Right hindlimb (tissue), 1 donor: Measurements from ENCODE around the gene UBE2G1.

Experiments
- DNase-seq: peaks from one replicate; pipeline ENCODE4 v3.0.0-alpha.2; 2018

Gene UBE2G1

GRCh38 chr17:4246674-4247073 is 119.8 kb downstream of the UBE2G1 start:
- no peak for DNase-seq

- DNase-seq, result no peak
These were observed 124.9 kb downstream of the UBE2G1 start for GRCh38 chr17:4241535-4241934.

- no peak for DNase-seq
These were observed 130.0 kb downstream of the UBE2G1 start for GRCh38 chr17:4236456-4236855.

- no peak for DNase-seq
These were observed 130.8 kb downstream of the UBE2G1 start for GRCh38 chr17:4235372-4236279.

GRCh38 chr17:4234401-4234800 is 132.1 kb downstream of the UBE2G1 start:
- DNase-seq, result no peak

GRCh38 chr17:4233668-4234258 is 132.7 kb downstream of the UBE2G1 start:
- peak; percentile 29 for DNase-seq

GRCh38 chr17:4232168-4232813 is 134.2 kb downstream of the UBE2G1 start:
- no peak for DNase-seq

- DNase-seq, result peak; percentile 81
These were observed 136.6 kb downstream of the UBE2G1 start for GRCh38 chr17:4229627-4230541.

- DNase-seq, result no peak
These were observed 144.4 kb downstream of the UBE2G1 start for GRCh38 chr17:4221899-4222659.

- no peak for DNase-seq
These were observed 145.3 kb downstream of the UBE2G1 start for GRCh38 chr17:4221163-4221562.

- peak; percentile 32 for DNase-seq
These were observed 145.8 kb downstream of the UBE2G1 start for GRCh38 chr17:4220655-4221054.
